Measurements from ENCODE around the gene TBATA. TPM values are rescaled to one million over a fixed set of nuclear protein-coding genes. Genes with fewer than 3 reads are reported as not detected.

TBATA gene
- total and polyA plus RNA-seq, 2 of the 8 experiments (the other 6 are each of a cell fraction or from before 2014, with no cell fraction given): not detected

GRCh38 chr10:70803775-70804420 lies 18.7 kb upstream of the TBATA start:
- Histone ChIP-seq H3K23ac (ENCODE audit: insufficient read length) (no peak overlapping the region), H2AK5ac (ENCODE audit: low read depth, low read length) (no peak overlapping the region), H4K5ac (ENCODE audit: insufficient read length, low read depth, low read length) (no peak overlapping the region), H4K91ac (replicated peaks; ENCODE audit: insufficient read length, low read length) (no peak overlapping the region), H2BK15ac (ENCODE audit: low read length) (no peak overlapping the region), H3K56ac (replicated peaks; ENCODE audit: insufficient read length, low read depth, low read length) (no peak overlapping the region), H3K18ac (ENCODE audit: extremely low read depth, low read length) (no peak overlapping the region), H3K4me1 (replicated peaks in 1 of 4; ENCODE audit: control insufficient read depth in 3 of 4, insufficient read depth in 4 of 4, low read length in 3 of 4) (peaks cover 0 to 5% (median under 1%) of the 10 kb centered on the region in 4 experiments; a peak in 3 of 7 replicates), H4K8ac (ENCODE audit: extremely low read depth, insufficient read depth, low read length) (no peak overlapping the region), H2AFZ (ENCODE audit: low read length) (no peak overlapping the region), H3K79me1 (ENCODE audit: low read depth, low read length) (no peaks in the 10 kb centered on the region), H3K14ac (ENCODE audit: insufficient read length) (no peak overlapping the region), H3K4ac (replicated peaks; ENCODE audit: insufficient read length, low read depth, low read length) (no peak overlapping the region), H3K4me3 (ENCODE audit: extremely low read depth in 1 of 4, insufficient read depth in 2 of 4, low read depth in 3 of 4, low read length in 4 of 4) (no peak overlapping the region), H3K9ac (replicated peaks in 1 of 4; ENCODE audit: extremely low read depth in 1 of 4, low read depth in 3 of 4, low read length in 3 of 4) (no peak overlapping the region), H3K27ac (ENCODE audit: low read depth, low read length) (no peak overlapping the region), H3K9me3 (ENCODE audit: insufficient read depth in 2 of 2, low read depth in 1 of 2, low read length in 1 of 2) (no peaks in the 10 kb centered on the region), H3K27me3 (replicated peaks in 1 of 4; ENCODE audit: control insufficient read depth in 3 of 4, extremely low read depth in 1 of 4, insufficient read depth in 3 of 4, low read length in 3 of 4) (no peaks in the 10 kb centered on the region), H4K20me1 (replicated peaks in 1 of 2; ENCODE audit: control insufficient read depth in 1 of 2, insufficient read depth in 2 of 2, low read length in 2 of 2) (no peaks in the 10 kb centered on the region), H2BK120ac (replicated peaks; ENCODE audit: low read depth, low read length) (no peak overlapping the region), H3K4me2 (ENCODE audit: insufficient read depth in 1 of 2, low read depth in 2 of 2, low read length in 2 of 2) (no peak overlapping the region), H3K79me2 (ENCODE audit: control insufficient read depth in 1 of 2, insufficient read depth in 2 of 2, low read length in 2 of 2) (no peaks in the 10 kb centered on the region), H2BK20ac (ENCODE audit: low read length) (no peak overlapping the region), H2BK12ac (ENCODE audit: low read depth, low read length) (no peak overlapping the region), H3K23me2 (ENCODE audit: low read depth, low read length) (no peaks in the 10 kb centered on the region; the same call in 1 of the 2 replicates), H3K36me3 (ENCODE audit: control insufficient read depth in 2 of 4, insufficient read depth in 4 of 4, low read length in 3 of 4) (no peaks in the 10 kb centered on the region), H2BK5ac (ENCODE audit: low read depth, low read length) (no peak overlapping the region)
- POLR2A ChIA-PET (ENCODE audit: partially characterized antibody): interaction anchor here (0.8 kb wide), 1 partner anchor 10 kb away, joined by 3 read pairs; no protein-coding TSS in a partner anchor
- DNase-seq (ENCODE audit: low read depth in 1 of 2, low spot score in 2 of 2) (no peak), FAIRE-seq (no peak)
- TF ChIP-seq POLR2A (IDR thresholded peaks at IDR 0.05; ENCODE audit: control extremely low read depth in 1 of 2, low read depth in 2 of 2, low read length in 2 of 2) (no peak), MAFK (IDR thresholded peaks at IDR 0.05; ENCODE audit: low read depth, low read length) (no peak), POLR2AphosphoS5 (IDR thresholded peaks at IDR 0.05; ENCODE audit: low read depth, low read length) (no peak), CHD2 (IDR thresholded peaks at IDR 0.05; ENCODE audit: low read length) (no peak), SP2 (IDR thresholded peaks at IDR 0.05; ENCODE audit: low read length) (no peak), HDAC2 (IDR thresholded peaks at IDR 0.05; ENCODE audit: borderline replicate concordance in 1 of 2, low read depth in 2 of 2, low read length in 2 of 2) (no peak), KDM4A (IDR thresholded peaks at IDR 0.05; ENCODE audit: low read depth, low read length, severe bottlenecking) (no peak), YY1 (IDR thresholded peaks at IDR 0.05; ENCODE audit: low read depth, low read length) (no peak), SAP30 (IDR thresholded peaks at IDR 0.05; ENCODE audit: insufficient read depth, insufficient replicate concordance, low read length) (no peak), EGR1 (IDR thresholded peaks at IDR 0.05; ENCODE audit: borderline replicate concordance, low read depth, low read length) (no peak), BRCA1 (IDR thresholded peaks at IDR 0.05; ENCODE audit: low read depth, low read length) (no peak), GTF2F1 (IDR thresholded peaks at IDR 0.05; ENCODE audit: borderline replicate concordance, low read depth, low read length) (no peak), SUZ12 (IDR thresholded peaks at IDR 0.05; ENCODE audit: low read length) (no peak)
- CTCF ChIA-PET (ENCODE audit: partially characterized antibody): interaction anchor here (1.1 to 1.8 kb wide), 8 partner anchors 11 to 405 kb away, joined by 3 to 6 read pairs (median 3); partner anchors contain the start of gene SGPL1
- 85% methylated on average over 2 of the region's 2 CpGs; no CpG with 5 or more reads in 1 of the 2 experiments for WGBS, 2 experiments (ENCODE audit: extremely low coverage in 1 of 2, insufficient coverage in 1 of 2, insufficient read length in 1 of 2, insufficient replicate concordance in 2 of 2, low coverage in 1 of 2, low lambda C conversion rate in 2 of 2, missing lambda C conversion rate in 1 of 2)

Data from H1 (cell line).